ENCODE results near the gene BTAF1.

Gene BTAF1

DNA sequence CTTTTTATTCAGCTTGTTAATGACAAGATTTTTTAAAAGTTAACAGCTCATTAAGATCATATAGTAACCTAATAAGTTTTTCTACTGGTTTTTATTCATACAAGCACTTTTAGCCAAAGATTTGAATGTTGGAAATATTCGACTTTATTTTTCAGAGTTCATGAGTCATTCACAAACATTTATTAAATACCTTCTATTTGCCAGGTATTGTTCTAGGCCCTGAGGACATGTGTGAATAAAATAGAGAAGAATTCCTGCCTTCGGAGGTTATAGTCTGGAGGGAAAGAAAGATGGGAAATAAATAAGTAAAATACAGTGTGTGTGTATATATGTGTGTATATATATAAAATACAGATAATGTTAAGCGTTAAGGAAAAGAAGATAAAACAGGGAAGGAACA is 31.5 kb downstream of the BTAF1 start:
- Histone ChIP-seq H3K79me2 (ENCODE audit: control insufficient read depth, low read length) (no peaks in the 10 kb centered on the region), H3K36me3 (ENCODE audit: control insufficient read depth, low read length) (peaks cover 89% of the 10 kb centered on the region), H4K20me1 (ENCODE audit: control insufficient read depth, insufficient read depth, low read depth, low read length) (no peaks in the 10 kb centered on the region), H3K4me2 (ENCODE audit: low read length) (no peak overlapping the region), H3K4me1 (ENCODE audit: control insufficient read depth, low read length) (no peaks in the 10 kb centered on the region), H3K9me3 (ENCODE audit: control insufficient read depth, insufficient read depth, low read length) (no peaks in the 10 kb centered on the region), H3K27ac (ENCODE audit: low read depth, low read length) (no peak overlapping the region), H3K4me3 (ENCODE audit: low read length) (no peak overlapping the region), H3K27me3 (ENCODE audit: control insufficient read depth, low read length) (no peaks in the 10 kb centered on the region), H3F3A (ENCODE audit: control insufficient read depth, insufficient read depth) (no peaks in the 10 kb centered on the region; the same call in 1 of the 2 replicates), H3K9me2 (replicated peaks; ENCODE audit: control insufficient read depth, low read length) (no peaks in the 10 kb centered on the region)
- TF ChIP-seq, protein P1, sequence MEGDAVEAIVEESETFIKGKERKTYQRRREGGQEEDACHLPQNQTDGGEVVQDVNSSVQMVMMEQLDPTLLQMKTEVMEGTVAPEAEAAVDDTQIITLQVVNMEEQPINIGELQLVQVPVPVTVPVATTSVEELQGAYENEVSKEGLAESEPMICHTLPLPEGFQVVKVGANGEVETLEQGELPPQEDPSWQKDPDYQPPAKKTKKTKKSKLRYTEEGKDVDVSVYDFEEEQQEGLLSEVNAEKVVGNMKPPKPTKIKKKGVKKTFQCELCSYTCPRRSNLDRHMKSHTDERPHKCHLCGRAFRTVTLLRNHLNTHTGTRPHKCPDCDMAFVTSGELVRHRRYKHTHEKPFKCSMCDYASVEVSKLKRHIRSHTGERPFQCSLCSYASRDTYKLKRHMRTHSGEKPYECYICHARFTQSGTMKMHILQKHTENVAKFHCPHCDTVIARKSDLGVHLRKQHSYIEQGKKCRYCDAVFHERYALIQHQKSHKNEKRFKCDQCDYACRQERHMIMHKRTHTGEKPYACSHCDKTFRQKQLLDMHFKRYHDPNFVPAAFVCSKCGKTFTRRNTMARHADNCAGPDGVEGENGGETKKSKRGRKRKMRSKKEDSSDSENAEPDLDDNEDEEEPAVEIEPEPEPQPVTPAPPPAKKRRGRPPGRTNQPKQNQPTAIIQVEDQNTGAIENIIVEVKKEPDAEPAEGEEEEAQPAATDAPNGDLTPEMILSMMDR (IDR thresholded peaks at IDR 0.05; ENCODE audit: low read depth, low read length, poor library complexity, severe bottlenecking) = no peak
- no peak for TF ChIP-seq EZH2phosphoT487 (IDR thresholded peaks at IDR 0.05; ENCODE audit: borderline replicate concordance, low read length)

DNA sequence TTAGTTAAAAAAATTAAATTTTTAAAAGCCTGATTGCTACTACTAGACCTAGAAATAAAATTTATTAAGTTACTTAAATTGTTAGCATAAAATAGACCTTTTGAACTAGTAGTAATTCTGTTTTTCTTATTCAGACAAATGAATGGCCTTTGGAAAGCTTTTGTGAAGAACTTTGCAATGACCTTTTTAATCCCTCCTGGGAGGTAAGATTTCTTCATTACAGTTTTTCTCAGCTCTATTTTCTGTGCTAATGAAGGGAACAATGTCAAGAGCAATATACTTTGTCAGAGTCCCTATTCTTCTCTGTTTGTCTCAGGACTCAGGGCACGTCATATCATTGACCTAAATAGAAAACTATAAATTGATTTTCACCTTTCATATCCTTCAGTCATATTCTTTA is 33.5 kb downstream of the BTAF1 start:
- Histone ChIP-seq H4K20me1 (ENCODE audit: control insufficient read depth, insufficient read depth, low read depth, low read length) (no peaks in the 10 kb centered on the region), H3K36me3 (ENCODE audit: control insufficient read depth, low read length) (peaks cover 92% of the 10 kb centered on the region), H3K79me2 (ENCODE audit: control insufficient read depth, low read length) (no peaks in the 10 kb centered on the region), H3K4me3 (ENCODE audit: low read length) (no peak overlapping the region), H3K4me2 (ENCODE audit: low read length) (no peak overlapping the region), H3F3A (ENCODE audit: control insufficient read depth, insufficient read depth) (no peaks in the 10 kb centered on the region; the same call in 1 of the 2 replicates), H3K27ac (ENCODE audit: low read depth, low read length) (no peak overlapping the region), H3K9me2 (replicated peaks; ENCODE audit: control insufficient read depth, low read length) (no peaks in the 10 kb centered on the region), H3K27me3 (ENCODE audit: control insufficient read depth, low read length) (no peaks in the 10 kb centered on the region), H3K4me1 (ENCODE audit: control insufficient read depth, low read length) (no peaks in the 10 kb centered on the region), H3K9me3 (ENCODE audit: control insufficient read depth, insufficient read depth, low read length) (no peaks in the 10 kb centered on the region)
- no peak for TF ChIP-seq EZH2phosphoT487 (IDR thresholded peaks at IDR 0.05; ENCODE audit: borderline replicate concordance, low read length)
- TF ChIP-seq, protein P1 (IDR thresholded peaks at IDR 0.05; ENCODE audit: low read depth, low read length, poor library complexity, severe bottlenecking) = no peak

DNA sequence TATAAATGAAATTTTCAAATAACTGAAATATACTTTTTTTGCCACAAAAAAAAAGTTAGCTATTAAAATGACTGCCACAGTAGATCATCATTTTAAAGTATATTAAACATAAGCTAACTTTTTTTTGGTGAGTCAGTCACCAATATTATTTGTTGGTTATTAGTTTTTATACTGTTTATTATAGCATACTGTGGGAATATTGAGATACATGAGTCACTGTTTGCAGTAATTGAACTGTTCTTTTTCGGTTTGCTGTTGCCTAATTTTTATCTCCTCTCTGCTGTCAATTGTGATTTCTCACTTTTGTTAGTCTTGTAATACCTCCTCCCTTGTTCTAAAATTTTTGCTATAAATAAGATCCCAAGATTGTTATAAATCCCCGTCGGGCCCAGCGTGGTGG is 45.7 kb downstream of the BTAF1 start:
- H3F3A ChIP-seq (ENCODE audit: control insufficient read depth, insufficient read depth) = no peaks in the 10 kb centered on the region; the same call in 1 of the 2 replicates
- H4K20me1 ChIP-seq (ENCODE audit: control insufficient read depth, insufficient read depth, low read depth, low read length) = no peaks in the 10 kb centered on the region
- no peak overlapping the region for H3K27ac ChIP-seq (ENCODE audit: low read depth, low read length)
- no peak overlapping the region for H3K4me3 ChIP-seq (ENCODE audit: low read length)
- no peaks in the 10 kb centered on the region for H3K79me2 ChIP-seq (ENCODE audit: control insufficient read depth, low read length)
- H3K27me3 ChIP-seq (ENCODE audit: control insufficient read depth, low read length) = no peaks in the 10 kb centered on the region
- H3K4me2 ChIP-seq (ENCODE audit: low read length) = no peak overlapping the region
- H3K9me2 ChIP-seq (replicated peaks; ENCODE audit: control insufficient read depth, low read length) = no peaks in the 10 kb centered on the region
- TF ChIP-seq, protein P1 (IDR thresholded peaks at IDR 0.05; ENCODE audit: low read depth, low read length, poor library complexity, severe bottlenecking) = no peak
- TF ChIP-seq EZH2phosphoT487 (IDR thresholded peaks at IDR 0.05; ENCODE audit: borderline replicate concordance, low read length) = no peak
- no peaks in the 10 kb centered on the region for H3K9me3 ChIP-seq (ENCODE audit: control insufficient read depth, insufficient read depth, low read length)
- H3K36me3 ChIP-seq (ENCODE audit: control insufficient read depth, low read length) = peaks cover 66% of the 10 kb centered on the region
- no peaks in the 10 kb centered on the region for H3K4me1 ChIP-seq (ENCODE audit: control insufficient read depth, low read length)

All from DOHH2 (cell line).